K562 (cell line): ENCODE measurements around the gene TEX264. TPM values are rescaled to one million over a fixed set of nuclear protein-coding genes. Genes with fewer than 3 reads are reported as not detected.

Experiments
- ATF7 ChIP-seq: fragments of 450-650 bp; IDR thresholded peaks from 2 replicates; pipeline ENCODE4 v1.7.1; 2014; ENCODE audit warnings: mild to moderate bottlenecking, moderate library complexity
- FUS ChIP-seq: fragments of 200-400 bp; formaldehyde crosslinking; optimal IDR thresholded peaks from 2 replicates; pipeline ENCODE3; 2017; ENCODE audit warnings: low read depth, low read length
- RBM34 ChIP-seq: fragments of 200-400 bp; formaldehyde crosslinking; IDR thresholded peaks from 2 replicates; pipeline ENCODE4 v1.6.1; 2018; ENCODE audit warnings: low read length, borderline replicate concordance; ENCODE audit not compliant: insufficient read depth
- polyA plus RNA-seq, 8 experiments: library from polyadenylated mRNA; depleted of rRNA in 4 of 8; stranded (reverse) in 5 of 8; unstranded in 3 of 8; fragments of >200 nt; fragmentation: Nextera tagmentation in 2 of 8; fragmentation: Illumina TruSeq in 1 of 8; extraction: Ambion mirVana in 2 of 8; extraction: Trizol in 1 of 8; gene quantifications; 2 replicates each; pipeline versions ENCODE4 v1.2.1 to v1.2.3, GENCODE V29; 2011 to 2014; ENCODE audit warnings: inconsistent platforms in 1 of 8, missing spikeins in 1 of 8
- total RNA-seq, 7 experiments: library from RNA; depleted of rRNA in 6 of 7; stranded (reverse); fragments of >200 nt in 6 of 7; fragmentation: Illumina TruSeq in 2 of 7; extraction: Trizol in 2 of 7; gene quantifications; 2 replicates each; pipeline versions ENCODE4 v1.2.1 to v1.2.3, GENCODE V29; 2011 to 2021; ENCODE audit warnings: low replicate concordance in 1 of 7
- TF ChIP-seq, protein P1 (sequence below): fragments of 450-650 bp; IDR thresholded peaks from 2 replicates; pipeline ENCODE4 v1.6.1; 2016; ENCODE audit warnings: mild to moderate bottlenecking, moderate library complexity
- TF ChIP-seq, protein P2 (sequence below): sonication (generic); formaldehyde crosslinking; IDR thresholded peaks from 2 replicates; pipeline ENCODE4 v1.9.0; 2022; ENCODE audit warnings: mild to moderate bottlenecking, missing genetic modification reagents

Gene TEX264
- total and polyA plus RNA-seq, 9 of the 15 experiments (the other 6 are each of a cell fraction or from before 2014, with no cell fraction given) = 4.1 to 47.0 (median 31.0) TPM

DNA sequence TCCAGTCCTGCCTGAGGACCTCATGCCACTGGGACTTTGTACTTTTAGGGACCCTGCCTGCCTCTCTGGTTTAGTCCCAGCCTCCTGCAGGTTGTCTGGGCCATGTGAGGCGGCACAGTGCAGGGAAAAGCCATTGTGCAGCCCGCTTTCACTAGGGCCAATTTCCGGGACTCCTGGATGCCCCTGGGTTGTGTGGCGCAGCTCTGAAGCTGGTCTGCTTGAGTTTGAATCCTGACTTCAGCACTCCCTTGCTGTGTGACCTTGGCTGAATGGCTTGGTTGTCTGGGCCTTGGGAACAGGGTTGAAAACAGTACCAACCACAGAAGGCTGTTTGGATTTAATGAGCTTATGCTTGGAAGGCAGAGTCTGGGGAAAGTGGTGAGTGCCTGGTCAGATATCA lies 8.3 kb downstream of the TEX264 start (continued):
- TF ChIP-seq, protein P1, sequence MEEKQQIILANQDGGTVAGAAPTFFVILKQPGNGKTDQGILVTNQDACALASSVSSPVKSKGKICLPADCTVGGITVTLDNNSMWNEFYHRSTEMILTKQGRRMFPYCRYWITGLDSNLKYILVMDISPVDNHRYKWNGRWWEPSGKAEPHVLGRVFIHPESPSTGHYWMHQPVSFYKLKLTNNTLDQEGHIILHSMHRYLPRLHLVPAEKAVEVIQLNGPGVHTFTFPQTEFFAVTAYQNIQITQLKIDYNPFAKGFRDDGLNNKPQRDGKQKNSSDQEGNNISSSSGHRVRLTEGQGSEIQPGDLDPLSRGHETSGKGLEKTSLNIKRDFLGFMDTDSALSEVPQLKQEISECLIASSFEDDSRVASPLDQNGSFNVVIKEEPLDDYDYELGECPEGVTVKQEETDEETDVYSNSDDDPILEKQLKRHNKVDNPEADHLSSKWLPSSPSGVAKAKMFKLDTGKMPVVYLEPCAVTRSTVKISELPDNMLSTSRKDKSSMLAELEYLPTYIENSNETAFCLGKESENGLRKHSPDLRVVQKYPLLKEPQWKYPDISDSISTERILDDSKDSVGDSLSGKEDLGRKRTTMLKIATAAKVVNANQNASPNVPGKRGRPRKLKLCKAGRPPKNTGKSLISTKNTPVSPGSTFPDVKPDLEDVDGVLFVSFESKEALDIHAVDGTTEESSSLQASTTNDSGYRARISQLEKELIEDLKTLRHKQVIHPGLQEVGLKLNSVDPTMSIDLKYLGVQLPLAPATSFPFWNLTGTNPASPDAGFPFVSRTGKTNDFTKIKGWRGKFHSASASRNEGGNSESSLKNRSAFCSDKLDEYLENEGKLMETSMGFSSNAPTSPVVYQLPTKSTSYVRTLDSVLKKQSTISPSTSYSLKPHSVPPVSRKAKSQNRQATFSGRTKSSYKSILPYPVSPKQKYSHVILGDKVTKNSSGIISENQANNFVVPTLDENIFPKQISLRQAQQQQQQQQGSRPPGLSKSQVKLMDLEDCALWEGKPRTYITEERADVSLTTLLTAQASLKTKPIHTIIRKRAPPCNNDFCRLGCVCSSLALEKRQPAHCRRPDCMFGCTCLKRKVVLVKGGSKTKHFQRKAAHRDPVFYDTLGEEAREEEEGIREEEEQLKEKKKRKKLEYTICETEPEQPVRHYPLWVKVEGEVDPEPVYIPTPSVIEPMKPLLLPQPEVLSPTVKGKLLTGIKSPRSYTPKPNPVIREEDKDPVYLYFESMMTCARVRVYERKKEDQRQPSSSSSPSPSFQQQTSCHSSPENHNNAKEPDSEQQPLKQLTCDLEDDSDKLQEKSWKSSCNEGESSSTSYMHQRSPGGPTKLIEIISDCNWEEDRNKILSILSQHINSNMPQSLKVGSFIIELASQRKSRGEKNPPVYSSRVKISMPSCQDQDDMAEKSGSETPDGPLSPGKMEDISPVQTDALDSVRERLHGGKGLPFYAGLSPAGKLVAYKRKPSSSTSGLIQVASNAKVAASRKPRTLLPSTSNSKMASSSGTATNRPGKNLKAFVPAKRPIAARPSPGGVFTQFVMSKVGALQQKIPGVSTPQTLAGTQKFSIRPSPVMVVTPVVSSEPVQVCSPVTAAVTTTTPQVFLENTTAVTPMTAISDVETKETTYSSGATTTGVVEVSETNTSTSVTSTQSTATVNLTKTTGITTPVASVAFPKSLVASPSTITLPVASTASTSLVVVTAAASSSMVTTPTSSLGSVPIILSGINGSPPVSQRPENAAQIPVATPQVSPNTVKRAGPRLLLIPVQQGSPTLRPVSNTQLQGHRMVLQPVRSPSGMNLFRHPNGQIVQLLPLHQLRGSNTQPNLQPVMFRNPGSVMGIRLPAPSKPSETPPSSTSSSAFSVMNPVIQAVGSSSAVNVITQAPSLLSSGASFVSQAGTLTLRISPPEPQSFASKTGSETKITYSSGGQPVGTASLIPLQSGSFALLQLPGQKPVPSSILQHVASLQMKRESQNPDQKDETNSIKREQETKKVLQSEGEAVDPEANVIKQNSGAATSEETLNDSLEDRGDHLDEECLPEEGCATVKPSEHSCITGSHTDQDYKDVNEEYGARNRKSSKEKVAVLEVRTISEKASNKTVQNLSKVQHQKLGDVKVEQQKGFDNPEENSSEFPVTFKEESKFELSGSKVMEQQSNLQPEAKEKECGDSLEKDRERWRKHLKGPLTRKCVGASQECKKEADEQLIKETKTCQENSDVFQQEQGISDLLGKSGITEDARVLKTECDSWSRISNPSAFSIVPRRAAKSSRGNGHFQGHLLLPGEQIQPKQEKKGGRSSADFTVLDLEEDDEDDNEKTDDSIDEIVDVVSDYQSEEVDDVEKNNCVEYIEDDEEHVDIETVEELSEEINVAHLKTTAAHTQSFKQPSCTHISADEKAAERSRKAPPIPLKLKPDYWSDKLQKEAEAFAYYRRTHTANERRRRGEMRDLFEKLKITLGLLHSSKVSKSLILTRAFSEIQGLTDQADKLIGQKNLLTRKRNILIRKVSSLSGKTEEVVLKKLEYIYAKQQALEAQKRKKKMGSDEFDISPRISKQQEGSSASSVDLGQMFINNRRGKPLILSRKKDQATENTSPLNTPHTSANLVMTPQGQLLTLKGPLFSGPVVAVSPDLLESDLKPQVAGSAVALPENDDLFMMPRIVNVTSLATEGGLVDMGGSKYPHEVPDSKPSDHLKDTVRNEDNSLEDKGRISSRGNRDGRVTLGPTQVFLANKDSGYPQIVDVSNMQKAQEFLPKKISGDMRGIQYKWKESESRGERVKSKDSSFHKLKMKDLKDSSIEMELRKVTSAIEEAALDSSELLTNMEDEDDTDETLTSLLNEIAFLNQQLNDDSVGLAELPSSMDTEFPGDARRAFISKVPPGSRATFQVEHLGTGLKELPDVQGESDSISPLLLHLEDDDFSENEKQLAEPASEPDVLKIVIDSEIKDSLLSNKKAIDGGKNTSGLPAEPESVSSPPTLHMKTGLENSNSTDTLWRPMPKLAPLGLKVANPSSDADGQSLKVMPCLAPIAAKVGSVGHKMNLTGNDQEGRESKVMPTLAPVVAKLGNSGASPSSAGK = no peak
- TF ChIP-seq ATF7 = no peak
- no peak for TF ChIP-seq FUS
- TF ChIP-seq, protein P2, sequence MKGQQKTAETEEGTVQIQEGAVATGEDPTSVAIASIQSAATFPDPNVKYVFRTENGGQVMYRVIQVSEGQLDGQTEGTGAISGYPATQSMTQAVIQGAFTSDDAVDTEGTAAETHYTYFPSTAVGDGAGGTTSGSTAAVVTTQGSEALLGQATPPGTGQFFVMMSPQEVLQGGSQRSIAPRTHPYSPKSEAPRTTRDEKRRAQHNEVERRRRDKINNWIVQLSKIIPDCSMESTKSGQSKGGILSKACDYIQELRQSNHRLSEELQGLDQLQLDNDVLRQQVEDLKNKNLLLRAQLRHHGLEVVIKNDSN (CRISPR knock-in tag) = no peak
- no peak for TF ChIP-seq RBM34
